K562 (cell line): ENCODE measurements around the gene SPIRE1. TPM values are rescaled to one million over a fixed set of nuclear protein-coding genes. Genes with fewer than 3 reads are reported as not detected.

Experiments
- ATAC-seq: fragments of 200-7000 bp; cut with Tn5 transposase; 3 replicates; pipeline ENCODE4 v1.9.1; 2020; ENCODE audit warnings: moderate library complexity
- BruUV-seq: library from RNA; stranded (reverse); fragments of 400-500 nt; replicated peaks from 2 replicates; lab custom pipeline; 2021; lab: Mats Ljungman, UMichigan
- CTCF ChIA-PET: fragments of 300-600 bp; formaldehyde crosslinking; extraction: SDS; loops from one replicate; lab custom pipeline; 2021; ENCODE audit warnings: low intra/inter-chr PET ratio; lab: Yijun Ruan, JAX
- POLR2A ChIA-PET: fragments of 300-600, 350-650 bp; sonication (Branson Sonifier 250); formaldehyde crosslinking; extraction: SDS; loops from one replicate; lab custom pipeline; 2021; ENCODE audit warnings: antibody characterized with exemption, inconsistent platforms; lab: Yijun Ruan, JAX
- DNase-seq, 4 experiments: peaks; one replicate each; pipeline versions ENCODE4 v3.0.0 to v3.0.0-alpha.2; 2011 to 2018; ENCODE audit warnings: low spot score in 3 of 4, mixed read lengths in 3 of 4; ENCODE audit errors: extremely low read depth in 1 of 4
- FAIRE-seq: peaks from 2 replicates; lab custom pipeline; 2011; peaks lifted over from hg19 to GRCh38; lab: Jason Lieb, UNC
- H2AFZ ChIP-seq: 2 replicates; pipeline ENCODE4 v1.6.0; 2011; ENCODE audit warnings: low read depth, low read length, control low read depth, inconsistent platforms
- H3K27ac ChIP-seq: fragments of 200-600 bp; 3 replicates; pipeline ENCODE4 v1.8.0; 2011; ENCODE audit warnings: low read depth, mild to moderate bottlenecking, control low read depth, inconsistent platforms, low read length, moderate library complexity, mixed read lengths; ENCODE audit errors: extremely low read depth
- H3K27me3 ChIP-seq, 2 experiments: fragments of 300-600 bp in 1 of 2; 2 replicates in 1 of 2; 3 replicates in 1 of 2; pipeline versions ENCODE4 v1.6.0 to v1.8.0; 2011; ENCODE audit warnings: inconsistent platforms in 2 of 2, low read length in 2 of 2, mild to moderate bottlenecking in 1 of 2, mixed read lengths in 1 of 2, moderate library complexity in 1 of 2; ENCODE audit not compliant: control insufficient read depth in 2 of 2, insufficient read depth in 2 of 2
- H3K36me3 ChIP-seq: fragments of 300-600 bp; 3 replicates; pipeline ENCODE4 v1.8.0; 2011; ENCODE audit warnings: mild to moderate bottlenecking, low read length, inconsistent platforms; ENCODE audit not compliant: control insufficient read depth, insufficient read depth
- H3K4me1 ChIP-seq, 2 experiments: fragments of 200-600 bp in 1 of 2; replicated peaks in 1 of 2; 2 replicates in 1 of 2; 3 replicates in 1 of 2; pipeline versions ENCODE4 v1.5.1 to v1.8.0; 2011; ENCODE audit warnings: inconsistent platforms in 2 of 2, low read length in 2 of 2, mild to moderate bottlenecking in 1 of 2, mixed read lengths in 1 of 2, moderate library complexity in 1 of 2; ENCODE audit not compliant: control insufficient read depth in 2 of 2, insufficient read depth in 2 of 2
- H3K4me2 ChIP-seq: 2 replicates; pipeline ENCODE4 v1.6.1; 2011; ENCODE audit warnings: low read length, control low read depth, inconsistent platforms, mixed read lengths; ENCODE audit not compliant: insufficient read depth
- H3K4me3 ChIP-seq: fragments of 200-600 bp; sonication (generic), shearing (Covaris generic); 2 replicates; pipeline ENCODE4 v1.5.1; 2016; ENCODE audit warnings: control low read depth, inconsistent platforms
- H3K79me2 ChIP-seq: fragments of 200-600 bp; 3 replicates; pipeline ENCODE4 v1.8.0; 2011; ENCODE audit warnings: low read length, inconsistent platforms; ENCODE audit not compliant: control insufficient read depth, insufficient read depth
- H3K9ac ChIP-seq, 2 experiments: 2 replicates each; pipeline versions ENCODE4 v1.6.0 to v1.6.1; 2011; ENCODE audit warnings: low read depth in 2 of 2, low read length in 2 of 2, control low read depth in 1 of 2, inconsistent platforms in 1 of 2, mild to moderate bottlenecking in 1 of 2, mixed read lengths in 1 of 2; ENCODE audit not compliant: insufficient read depth in 1 of 2
- H3K9me1 ChIP-seq: one replicate; pipeline ENCODE4 v1.6.0; 2011; ENCODE audit warnings: inconsistent platforms, mild to moderate bottlenecking, low read length, moderate library complexity; ENCODE audit not compliant: control insufficient read depth, insufficient read depth
- H3K9me3 ChIP-seq: replicated peaks from 2 replicates; pipeline ENCODE4 v1.5.1; 2011; ENCODE audit warnings: low read depth, low read length, inconsistent platforms; ENCODE audit not compliant: control insufficient read depth, insufficient read depth
- H4K20me1 ChIP-seq: replicated peaks from 2 replicates; pipeline ENCODE4 v1.6.1; 2011; ENCODE audit warnings: low read length, inconsistent platforms, mixed read lengths; ENCODE audit not compliant: control insufficient read depth, insufficient read depth
- CHCHD3 ChIP-seq: fragments of 250-450 bp; sonication (Bioruptor Pico); IDR thresholded peaks from 2 replicates; pipeline ENCODE4 v2.1.2; 2022; ENCODE audit warnings: mild to moderate bottlenecking
- CUX1 ChIP-seq: fragments of 200-800 bp; sonication (Bioruptor generic); IDR thresholded peaks from 2 replicates; pipeline ENCODE4 v1.6.1; 2016; ENCODE audit warnings: missing genetic modification characterization, missing compliant biosample characterization
- ELF4 ChIP-seq: fragments of 450-650 bp; formaldehyde crosslinking; IDR thresholded peaks from 2 replicates; pipeline ENCODE4 v1.4.0; 2022; ENCODE audit warnings: missing genetic modification characterization
- EP400 ChIP-seq: fragments of 450-650 bp; IDR thresholded peaks from 2 replicates; pipeline ENCODE4 v1.6.1; 2017; ENCODE audit warnings: antibody characterized with exemption, mild to moderate bottlenecking, moderate library complexity
- ETV1 ChIP-seq: fragments of 450-650 bp; conservative IDR thresholded peaks from 2 replicates; pipeline ENCODE4 v1.6.1; 2016; ENCODE audit warnings: missing genetic modification characterization, control low read depth, low read depth, missing compliant biosample characterization
- GABPA ChIP-seq: fragments of 200-800 bp; sonication (Bioruptor generic); conservative IDR thresholded peaks from 2 replicates; pipeline ENCODE4 v1.6.1; 2016; ENCODE audit warnings: low read depth, missing genetic modification characterization, missing compliant biosample characterization
- GABPB1 ChIP-seq: sonication (generic); formaldehyde crosslinking; IDR thresholded peaks from 2 replicates; pipeline ENCODE4 v1.8.0; 2022; ENCODE audit warnings: mild to moderate bottlenecking, missing genetic modification reagents
- HDGF ChIP-seq: fragments of 450-650 bp; IDR thresholded peaks from 2 replicates; pipeline ENCODE4 v1.6.1; 2016
- HMG20A ChIP-seq: fragments of 450-650 bp; formaldehyde crosslinking; conservative IDR thresholded peaks from 2 replicates; pipeline ENCODE4 v1.4.0; 2020; ENCODE audit warnings: mild to moderate bottlenecking, mixed read lengths
- NEUROD1 ChIP-seq: fragments of 150-350 bp; IDR thresholded peaks from 2 replicates; pipeline ENCODE4 v1.6.1; 2014; ENCODE audit warnings: borderline replicate concordance, low read length, low read depth; ENCODE audit not compliant: partially characterized antibody
- NR2C1 ChIP-seq, 2 experiments: fragments of 450-650 bp; IDR thresholded peaks; 2 replicates each; pipeline ENCODE4 v1.6.1; 2017; ENCODE audit warnings: mild to moderate bottlenecking in 2 of 2, antibody characterized with exemption in 1 of 2, inconsistent platforms in 1 of 2, missing compliant biosample characterization in 1 of 2, missing genetic modification characterization in 1 of 2
- PHB2 ChIP-seq: fragments of 450-650 bp; IDR thresholded peaks from 2 replicates; pipeline ENCODE4 v1.6.1; 2017; ENCODE audit warnings: low read depth
- RBM39 ChIP-seq: fragments of 200-400 bp; formaldehyde crosslinking; optimal IDR thresholded peaks from 2 replicates; pipeline ENCODE3; 2018; ENCODE audit warnings: low read depth, low read length
- RFX7 ChIP-seq: fragments of 250-450 bp; sonication (Bioruptor Pico); IDR thresholded peaks from 2 replicates; pipeline ENCODE4 v1.5.1; 2021; ENCODE audit warnings: mild to moderate bottlenecking
- SMARCA4 ChIP-seq: fragments of 450-650 bp; IDR thresholded peaks from 2 replicates; pipeline ENCODE4 v1.6.1; 2016
- ZBTB1 ChIP-seq: sonication (generic); formaldehyde crosslinking; IDR thresholded peaks from 2 replicates; pipeline ENCODE4 v1.8.1; 2023; ENCODE audit warnings: missing genetic modification reagents, low read depth, mild to moderate bottlenecking, borderline replicate concordance
- ZNF3 ChIP-seq: fragments of 250-450 bp; sonication (Bioruptor Pico); IDR thresholded peaks from 2 replicates; pipeline ENCODE4 v1.5.0; 2021; ENCODE audit warnings: mild to moderate bottlenecking, moderate library complexity
- ZNF785 ChIP-seq: fragments of 250-450 bp; sonication (Bioruptor Pico); IDR thresholded peaks from 2 replicates; pipeline ENCODE4 v1.4.0; 2020; ENCODE audit warnings: mild to moderate bottlenecking
- WGBS: fragments of 100-300 bp; shearing (Covaris generic); methylation state at CpG from one replicate; pipeline ENCODE4 v1.1.6; 2016; ENCODE audit warnings: low coverage, mixed read lengths; ENCODE audit not compliant: insufficient coverage; ENCODE audit errors: missing lambda C conversion rate; 5-methylcytosine and 5-hydroxymethylcytosine counted together
- in situ Hi-C: fragments of 300-500 bp; cut with MboI; formaldehyde crosslinking; loops from 4 replicates; pipeline ENCODE4 v1.15.0; 2018; ENCODE audit warnings: inconsistent platforms, mixed read lengths
- intact Hi-C: fragments of 100-400 bp; cut with micrococcal nuclease; formaldehyde crosslinking; loops from 2 replicates; pipeline ENCODE4 v1.14.2; 2022
- polyA plus RNA-seq, 8 experiments: library from polyadenylated mRNA; depleted of rRNA in 4 of 8; stranded (reverse) in 5 of 8; unstranded in 3 of 8; fragments of >200 nt; fragmentation: Nextera tagmentation in 2 of 8; fragmentation: Illumina TruSeq in 1 of 8; extraction: Ambion mirVana in 2 of 8; extraction: Trizol in 1 of 8; gene quantifications; 2 replicates each; pipeline versions ENCODE4 v1.2.1 to v1.2.3, GENCODE V29; 2011 to 2014; ENCODE audit warnings: inconsistent platforms in 1 of 8, missing spikeins in 1 of 8
- total RNA-seq, 7 experiments: library from RNA; depleted of rRNA in 6 of 7; stranded (reverse); fragments of >200 nt in 6 of 7; fragmentation: Illumina TruSeq in 2 of 7; extraction: Trizol in 2 of 7; gene quantifications; 2 replicates each; pipeline versions ENCODE4 v1.2.1 to v1.2.3, GENCODE V29; 2011 to 2021; ENCODE audit warnings: low replicate concordance in 1 of 7
- TF ChIP-seq, protein P1 (sequence below): fragments of 250-450 bp; sonication (Bioruptor Pico); IDR thresholded peaks from 2 replicates; pipeline ENCODE4 v1.4.0; 2020; ENCODE audit warnings: borderline replicate concordance

SPIRE1 gene
- total and polyA plus RNA-seq, 9 of the 15 experiments (the other 6 are each of a cell fraction or from before 2014, with no cell fraction given): 2.9 to 14.0 (median 10.2) TPM

- ATAC-seq (no peak), FAIRE-seq (no peak), DNase-seq (no peak)
- no peaks in the 10 kb centered on the region for H3K79me2 ChIP-seq
- H3K9ac ChIP-seq: no peak overlapping the region
- WGBS: 90% methylated on average over 9 of the region's 9 CpGs
- H3K4me1 ChIP-seq: no peaks in the 10 kb centered on the region
- no peak overlapping the region for H2AFZ ChIP-seq
- H3K9me3 ChIP-seq: no peaks in the 10 kb centered on the region
- 0 out of 2 replicates have a peak, but pooled peaks cover 3% of the 10 kb centered on the region for H4K20me1 ChIP-seq
- BruUV-seq: no TSS peak
- H3K9me1 ChIP-seq: no peaks in the 10 kb centered on the region
- H3K4me3 ChIP-seq: no peak overlapping the region
- ChIA-PET CTCF (no interaction called here), POLR2A (interaction anchor here (0.7 to 4.3 kb wide), 2 partner anchors 9 to 75 kb away, joined by 3 to 29 read pairs; partner anchors contain the start of genes CEP76 and PSMG2)
- intact Hi-C loops: no loop called here
- peaks cover 31% of the 10 kb centered on the region for H3K36me3 ChIP-seq
- no peak overlapping the region for H3K27ac ChIP-seq
- no peak overlapping the region for H3K4me2 ChIP-seq
- in situ Hi-C loops: no loop called here
- no peaks in the 10 kb centered on the region for H3K27me3 ChIP-seq
- TF ChIP-seq PHB2 (no peak), NEUROD1 (no peak), CUX1 (CRISPR knock-in tag) (no peak), ELF4 (CRISPR knock-in tag) (no peak), GABPB1 (CRISPR knock-in tag) (no peak), SMARCA4 (no peak), ZNF785 (no peak), RBM39 (no peak), ETV1 (tag) (no peak), CHCHD3 (CRISPR knock-in tag) (no peak), HMG20A (no peak), EP400 (no peak), GABPA (tag) (no peak), ZNF3 (no peak), ZBTB1 (CRISPR knock-in tag) (no peak), NR2C1 (IDR thresholded peaks at IDR 0.05) (no peak), NR2C1 (tag; IDR thresholded peaks at IDR 0.05) (no peak), RFX7 (no peak), HDGF (no peak)
- TF ChIP-seq, protein P1, sequence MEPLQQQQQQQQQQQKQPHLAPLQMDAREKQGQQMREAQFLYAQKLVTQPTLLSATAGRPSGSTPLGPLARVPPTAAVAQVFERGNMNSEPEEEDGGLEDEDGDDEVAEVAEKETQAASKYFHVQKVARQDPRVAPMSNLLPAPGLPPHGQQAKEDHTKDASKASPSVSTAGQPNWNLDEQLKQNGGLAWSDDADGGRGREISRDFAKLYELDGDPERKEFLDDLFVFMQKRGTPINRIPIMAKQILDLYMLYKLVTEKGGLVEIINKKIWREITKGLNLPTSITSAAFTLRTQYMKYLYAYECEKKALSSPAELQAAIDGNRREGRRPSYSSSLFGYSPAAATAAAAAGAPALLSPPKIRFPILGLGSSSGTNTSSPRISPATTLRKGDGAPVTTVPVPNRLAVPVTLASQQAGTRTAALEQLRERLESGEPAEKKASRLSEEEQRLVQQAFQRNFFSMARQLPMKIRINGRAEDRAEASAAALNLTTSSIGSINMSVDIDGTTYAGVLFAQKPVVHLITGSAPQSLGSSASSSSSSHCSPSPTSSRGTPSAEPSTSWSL (CRISPR knock-in tag): no peak
Measured at GRCh38 chr18:12692206-12692605, 34.3 kb upstream of the SPIRE1 start.
